GM18520 (cell line): ENCODE measurements around the gene SMURF1.

Source experiments
- ATAC-seq: cut with Tn5 transposase; IDR thresholded peaks from one replicate; pipeline ENCODE4 v1.9.1; 2021; ENCODE audit not compliant: unreplicated experiment

Gene SMURF1

DNA sequence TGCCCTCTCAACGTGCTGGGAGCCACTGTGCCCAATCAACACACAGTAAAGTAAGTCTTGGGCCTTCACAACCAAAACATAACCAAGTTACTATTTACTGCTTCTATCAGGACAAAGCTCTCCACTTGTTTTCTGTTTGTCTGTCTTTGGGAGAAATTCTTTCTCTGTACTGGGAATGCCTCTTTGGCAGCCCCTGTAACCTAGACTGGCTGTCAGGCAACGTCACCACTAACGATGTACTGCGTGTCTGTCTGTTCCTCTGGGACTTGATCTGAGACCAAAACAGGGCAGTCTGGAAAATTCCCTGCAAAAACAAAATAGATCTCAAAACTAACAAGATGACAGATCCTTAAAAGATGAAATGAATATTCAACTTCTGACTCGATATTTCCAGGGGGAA is 113.0 kb downstream of the SMURF1 start:
- ATAC-seq: no peak

DNA sequence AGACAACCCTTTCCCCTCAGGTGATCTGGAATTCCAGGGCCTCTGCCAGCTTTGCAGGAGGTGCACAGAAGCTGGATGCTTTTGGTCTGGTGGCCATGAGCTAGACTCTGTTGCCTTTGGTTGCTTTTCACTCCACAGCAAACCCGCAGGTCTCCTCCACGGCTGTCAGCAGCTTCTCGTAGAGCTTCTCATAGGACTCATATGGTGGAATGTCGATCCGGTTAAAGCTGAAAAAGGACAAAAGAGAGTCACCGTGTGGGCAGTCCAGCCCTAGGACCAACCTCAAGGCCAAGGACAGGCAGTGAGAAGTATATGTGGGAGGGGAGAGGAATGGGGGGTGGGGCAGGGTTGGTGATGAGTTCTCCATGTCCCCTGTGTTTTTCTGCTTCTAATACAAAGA is 113.5 kb downstream of the SMURF1 start:
- no peak for ATAC-seq

DNA sequence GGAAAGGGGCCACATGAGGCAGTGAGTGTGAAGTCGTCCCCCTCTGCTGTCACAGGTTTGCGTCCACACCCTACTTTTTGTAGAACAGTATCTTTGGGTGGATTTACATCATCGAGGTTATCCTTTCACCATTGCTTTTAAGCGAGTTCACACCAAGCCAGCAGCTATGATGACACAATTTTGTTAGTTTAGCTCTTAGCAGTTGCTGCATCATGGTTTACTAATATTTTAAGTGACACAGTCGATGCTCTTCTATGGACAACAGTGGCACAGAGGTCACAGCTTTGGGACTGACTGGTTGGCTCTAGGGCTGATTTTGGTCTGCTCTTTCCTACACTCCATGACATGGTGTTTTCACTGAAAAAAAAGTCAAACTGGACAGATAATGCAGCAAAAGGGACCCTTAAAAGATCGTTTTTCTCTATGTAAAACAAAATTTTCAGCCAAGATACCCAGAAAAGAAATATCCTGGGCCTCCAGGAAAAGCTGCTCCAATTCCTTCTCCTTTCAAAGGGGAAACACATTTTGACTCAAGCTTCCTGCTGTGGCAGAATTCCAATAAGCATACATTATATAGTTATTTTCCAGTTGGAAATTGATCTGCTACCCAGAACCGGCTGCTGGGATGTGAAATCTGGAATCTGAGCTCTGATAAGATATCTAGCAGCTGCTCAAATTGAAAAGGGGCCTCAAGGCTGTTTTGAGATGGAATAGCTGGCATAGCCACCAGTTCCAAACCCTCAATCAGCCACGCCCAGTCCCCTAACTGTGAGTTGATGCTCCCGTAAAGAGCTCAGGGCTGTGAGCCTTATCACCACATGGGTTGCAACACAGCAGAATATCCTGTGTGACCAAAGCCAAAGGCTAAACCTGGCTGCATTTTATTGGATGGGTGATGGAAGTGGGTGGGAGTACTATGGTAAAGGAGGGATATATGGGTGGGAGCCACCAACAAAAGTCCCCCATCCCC is 114.2 kb downstream of the SMURF1 start:
- ATAC-seq: no peak

DNA sequence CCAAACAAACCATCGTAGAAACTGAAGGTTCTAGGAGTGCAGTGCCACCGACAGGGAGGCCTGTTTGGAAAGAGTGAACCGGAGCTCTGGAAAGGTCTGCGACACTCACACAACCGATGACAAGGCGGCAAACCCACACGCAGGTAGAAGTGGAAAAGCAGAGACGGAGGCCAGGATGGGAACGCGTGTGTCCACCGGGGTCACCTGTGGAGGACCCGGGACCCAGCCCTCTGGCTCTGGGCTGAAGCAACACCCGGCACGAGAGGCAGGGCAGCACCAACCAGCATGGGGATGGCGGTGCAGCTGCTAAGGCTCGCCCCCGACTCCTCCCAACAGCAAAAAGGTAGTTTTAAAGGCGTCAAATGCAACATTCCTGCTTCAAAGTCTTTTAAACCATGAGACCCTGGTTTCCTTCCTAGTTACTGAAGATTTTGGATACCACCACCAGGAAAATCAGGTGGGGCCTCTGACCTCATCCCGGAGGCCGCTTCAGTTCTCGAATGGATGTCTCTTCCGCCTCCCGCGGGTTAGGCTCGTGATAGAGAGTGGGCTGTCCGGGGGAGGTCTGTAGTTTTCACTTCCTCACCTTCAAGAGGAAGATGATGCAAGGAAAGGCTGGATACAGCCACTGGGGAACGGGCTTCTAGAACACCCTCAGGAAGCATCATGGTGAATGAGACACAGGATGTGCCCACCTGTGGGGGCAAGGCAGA is 115.5 kb downstream of the SMURF1 start:
- no peak for ATAC-seq

DNA sequence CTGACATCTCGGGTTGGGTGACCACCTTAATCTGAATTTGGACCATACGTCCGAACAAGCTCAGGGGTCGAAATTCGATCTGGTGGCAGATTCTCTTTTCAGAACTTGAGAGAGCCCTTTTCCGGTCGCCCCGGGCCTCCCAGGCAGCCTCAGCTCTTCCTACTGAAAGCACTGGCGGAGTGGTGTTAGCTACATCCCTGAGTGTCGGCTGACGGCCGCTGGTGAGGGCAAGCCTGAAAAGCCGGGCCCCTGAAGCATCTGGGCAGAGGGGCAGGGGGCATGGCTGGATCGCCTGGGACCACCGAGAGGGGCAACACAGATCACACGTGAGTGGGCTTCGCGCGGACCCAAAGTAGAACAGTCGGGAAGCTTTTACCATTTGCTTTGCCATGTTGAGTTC is 116.1 kb downstream of the SMURF1 start:
- no peak for ATAC-seq

GRCh38 chr7:99027241-99027640 is 116.7 kb downstream of the SMURF1 start:
- no peak for ATAC-seq

DNA sequence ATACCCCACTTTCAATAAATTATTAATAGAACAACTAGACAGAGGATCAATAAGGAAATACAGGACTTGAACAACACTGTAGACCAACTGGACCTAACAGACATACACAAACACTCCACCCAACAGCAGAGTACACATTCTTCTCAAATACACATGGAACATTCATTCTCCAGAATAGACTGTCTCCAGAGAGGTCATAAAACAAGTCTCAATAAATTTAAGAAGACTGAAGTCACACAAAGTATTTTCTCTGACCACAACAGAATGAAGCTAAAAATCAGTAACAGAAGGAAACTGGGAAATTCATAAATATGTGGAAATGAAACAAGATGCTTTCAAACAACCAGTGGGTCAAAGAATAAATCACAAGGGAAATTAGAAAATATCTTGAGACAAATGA is 119.8 kb downstream of the SMURF1 start:
- ATAC-seq: no peak

DNA sequence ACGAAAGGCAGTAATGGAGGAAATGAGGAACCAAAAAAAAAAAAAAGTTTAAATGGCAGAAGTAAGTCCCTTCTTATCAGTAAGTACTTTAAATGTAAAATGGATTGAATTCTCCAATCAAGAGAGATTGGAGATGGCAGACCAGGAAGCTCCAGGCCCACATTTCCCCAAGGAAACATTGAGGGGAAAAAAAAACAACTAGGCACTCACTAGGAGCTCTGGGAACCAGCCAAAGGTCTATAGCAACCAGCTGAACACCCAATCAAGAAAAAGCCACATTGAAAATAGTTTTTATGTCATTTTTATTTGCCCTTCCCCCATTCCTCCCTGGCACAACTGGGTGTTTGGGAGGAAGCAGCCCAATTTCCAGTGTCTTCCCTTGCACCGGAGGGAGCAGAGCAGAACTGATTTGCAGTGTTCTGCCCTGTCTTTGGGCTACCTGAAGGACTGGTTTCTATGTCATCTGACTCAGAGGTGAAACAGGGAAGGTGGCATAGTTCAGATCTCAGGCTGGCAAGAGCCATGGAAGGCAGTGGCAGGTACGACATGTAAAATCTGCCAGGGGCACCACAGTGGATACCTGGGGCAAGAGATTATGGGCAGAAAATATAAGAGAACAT is 121.9 kb downstream of the SMURF1 start:
- ATAC-seq: no peak

GRCh38 chr7:99020413-99020715 is 123.5 kb downstream of the SMURF1 start:
- ATAC-seq: no peak

GRCh38 chr7:99019523-99020412 is 124.1 kb downstream of the SMURF1 start:
- ATAC-seq: no peak

GRCh38 chr7:99016196-99016595 is 127.7 kb downstream of the SMURF1 start:
- ATAC-seq: no peak

GRCh38 chr7:99014113-99014985 is 129.6 kb downstream of the SMURF1 start:
- ATAC-seq: no peak

DNA sequence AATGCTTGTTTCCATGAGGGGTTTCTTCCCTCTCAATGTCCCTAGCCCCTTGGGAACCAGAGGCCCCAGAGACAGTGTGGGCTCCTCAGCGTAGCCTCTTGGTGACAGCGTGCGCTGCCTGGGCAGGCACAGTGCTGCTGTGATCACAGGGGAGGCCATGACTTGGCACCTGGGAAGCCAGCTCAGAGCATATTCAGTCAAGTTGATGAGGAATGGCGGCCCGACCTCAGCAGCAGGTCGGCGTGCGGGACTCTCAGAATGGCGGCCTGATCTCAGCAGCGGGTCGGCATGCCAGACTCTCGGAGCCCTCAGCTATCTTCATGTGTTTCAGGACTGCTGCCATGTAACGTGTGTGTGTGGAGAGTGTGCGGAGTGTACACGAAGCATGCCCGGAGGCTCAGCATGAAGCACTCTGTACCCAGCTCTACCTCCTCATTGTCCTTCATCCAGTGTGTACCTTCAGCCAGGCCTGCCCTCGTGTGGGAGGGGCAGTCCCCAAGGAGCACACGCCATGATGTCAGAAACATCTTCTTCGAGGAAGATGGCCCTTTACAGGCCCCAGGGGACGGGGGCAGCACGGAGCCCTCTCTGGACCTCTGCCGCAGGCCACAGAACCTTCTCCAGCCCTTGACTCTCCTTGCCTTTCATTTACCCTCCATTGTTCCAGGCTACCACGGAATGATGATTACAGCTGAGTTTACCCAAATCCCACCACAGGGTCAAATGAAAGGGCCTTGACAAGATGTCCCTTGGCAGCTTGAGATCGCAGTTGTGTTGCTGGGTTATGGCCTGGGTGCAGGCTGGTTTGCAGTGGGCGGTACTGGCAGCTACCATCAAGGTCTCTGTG is 130.4 kb downstream of the SMURF1 start:
- no peak for ATAC-seq

GRCh38 chr7:99012722-99013121 is 131.2 kb downstream of the SMURF1 start:
- no peak for ATAC-seq

DNA sequence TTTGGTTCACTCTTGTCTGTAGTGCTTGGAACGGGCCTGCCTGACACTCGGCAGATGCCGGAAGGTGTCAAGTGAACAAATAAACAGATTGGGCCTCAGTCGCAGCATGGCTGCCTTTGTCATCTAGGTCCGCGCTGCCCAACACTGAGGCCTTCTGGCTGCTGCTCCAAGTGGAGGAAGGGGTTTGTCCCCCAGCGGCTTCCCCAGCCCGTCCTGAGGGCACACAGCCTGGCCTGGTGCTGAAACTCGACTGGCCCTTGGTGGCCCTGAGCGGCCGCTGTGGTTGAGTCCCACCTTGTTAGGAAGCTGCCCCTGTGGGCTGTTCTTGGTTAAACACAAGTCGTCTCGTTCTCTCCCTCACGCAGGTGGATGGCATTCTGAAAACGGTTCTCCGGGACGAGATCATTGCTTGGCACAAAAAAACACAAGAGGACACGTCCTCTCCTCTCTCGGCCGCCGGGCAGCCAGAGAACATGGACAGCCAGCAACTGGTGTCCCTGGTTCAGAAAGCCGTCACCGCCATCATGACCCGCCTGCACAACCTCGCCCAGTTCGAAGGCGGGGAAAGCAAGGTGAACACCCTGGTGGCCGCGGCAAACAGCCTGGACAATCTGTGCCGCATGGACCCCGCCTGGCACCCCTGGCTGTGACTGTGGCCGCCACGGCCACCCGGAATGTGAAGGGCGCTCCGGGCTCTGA is 132.1 kb downstream of the SMURF1 start:
- no peak for ATAC-seq

- no peak for ATAC-seq
Observed at GRCh38 chr7:99011341-99011705, 132.6 kb downstream of the SMURF1 start.

DNA sequence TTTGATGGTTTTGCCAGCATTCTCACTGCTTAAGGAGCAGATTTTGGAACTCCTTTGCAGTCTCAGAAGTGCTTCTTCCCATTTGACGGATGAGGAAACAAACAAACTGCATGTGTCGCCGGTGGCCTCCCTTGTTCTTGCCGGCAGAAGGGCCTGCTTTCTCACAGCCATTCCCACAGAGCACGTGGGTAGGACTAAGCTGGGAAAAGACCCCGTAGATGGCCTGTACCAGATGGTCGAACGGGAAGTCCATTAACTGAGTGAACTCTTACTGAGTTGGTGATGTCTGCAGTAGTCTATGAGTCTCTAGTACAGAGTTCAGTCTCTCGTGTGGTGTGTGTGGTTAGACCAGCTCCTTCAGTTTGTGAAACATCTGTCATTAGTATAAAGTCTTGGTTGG is 133.6 kb downstream of the SMURF1 start:
- no peak for ATAC-seq

DNA sequence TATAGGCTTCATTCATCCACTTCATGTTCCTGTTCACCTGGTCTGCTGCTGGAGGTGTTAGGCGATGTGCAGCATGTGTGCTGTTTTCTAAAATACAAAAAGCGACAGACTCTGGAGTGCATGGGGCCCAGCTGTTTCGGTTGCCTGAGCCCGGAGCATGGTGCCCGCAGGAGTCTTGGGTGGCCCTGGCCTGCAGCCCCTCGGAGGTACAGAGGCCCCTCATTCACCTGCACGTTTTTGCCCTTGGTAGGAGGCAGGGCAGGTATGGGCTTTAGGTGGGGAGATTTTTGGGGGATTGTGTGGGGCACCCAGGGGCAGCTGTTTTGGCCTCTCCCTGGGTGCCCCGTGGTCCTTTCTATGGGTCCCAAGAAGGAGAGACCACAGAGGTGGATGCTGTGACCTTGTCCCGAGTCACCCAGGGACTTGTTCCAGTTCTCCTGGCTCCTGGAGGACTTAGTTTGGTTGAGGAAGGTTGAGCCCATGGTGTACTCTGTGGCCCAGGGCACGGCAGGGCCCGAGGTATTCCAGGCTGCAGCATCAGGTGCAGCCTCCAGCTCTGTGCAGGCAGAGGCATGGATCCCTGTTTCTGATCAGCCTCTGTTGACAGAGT is 134.9 kb downstream of the SMURF1 start:
- no peak for ATAC-seq
